ENCODE results near the gene TRIP12. TPM values are rescaled to one million over a fixed set of nuclear protein-coding genes. Genes with fewer than 3 reads are reported as not detected.
A peak's percentile ranks its signal among the peaks of the same experiment; 100 is the strongest.
"Not testable (repeated sequence)": the region's sequence is repeated elsewhere in the genome, so short reads cannot be mapped to it uniquely, and the experiment has no call there.

Gene TRIP12
- total and polyA plus RNA-seq, 5 experiments from 2014 or later: 32.2 to 221 (median 45.2) TPM

GRCh38 chr2:229942671-229943070 is 20.9 kb upstream of the TRIP12 start:
- Mint-ChIP-seq H3K27ac (peak overlapping the region in 3 of 10 donors; percentile 1 to 58 (median 38)), H3K9me3 (peaks cover 0 to 2% (median 0%) of the 10 kb centered on the region in 9 donors), H3K4me3 (no peak overlapping the region), H3K27me3 (no peaks in the 10 kb centered on the region), H3K36me3 (peaks cover 0 to 2% (median 1%) of the 10 kb centered on the region in 3 donors), H3K4me1 (peaks cover 0 to 9% (median 4%) of the 10 kb centered on the region in 4 donors)
- POLR2A ChIA-PET: interaction anchor here (0.7 kb wide), 1 partner anchor 31 kb away, joined by 4 read pairs; no protein-coding TSS in a partner anchor
- DNase-seq (no peak), ATAC-seq (no peak)

GRCh38 chr2:229937537-229937936 is 15.7 kb upstream of the TRIP12 start:
- Mint-ChIP-seq H3K9me3 (peaks cover 0 to 2% (median 0%) of the 10 kb centered on the region in 9 donors), H3K36me3 (peaks cover 0 to 11% (median 7%) of the 10 kb centered on the region in 3 donors)
- POLR2A ChIA-PET: no interaction called here

GRCh38 chr2:229931241-229931640 is 9.4 kb upstream of the TRIP12 start:
- Mint-ChIP-seq H3K27ac (no peak overlapping the region), H3K27me3 (no peaks in the 10 kb centered on the region), H3K36me3 (peaks cover 0 to 10% (median 7%) of the 10 kb centered on the region in 3 donors), H3K9me3 (no peaks in the 10 kb centered on the region), H3K4me1 (peaks cover 6 to 13% (median 9%) of the 10 kb centered on the region in 4 donors), H3K4me3 (no peak overlapping the region)
- DNase-seq (no peak), ATAC-seq (no peak)
- POLR2A ChIA-PET: interaction anchor here (1.4 kb wide), 1 partner anchor 9 kb away, joined by 7 read pairs; the partner anchor contains the start of genes FBXO36 and TRIP12

More at GRCh38 chr2:229937537-229937936, 15.7 kb upstream of the TRIP12 start:
- no peaks in the 10 kb centered on the region for H3K27me3 Mint-ChIP-seq
- ATAC-seq (no peak), DNase-seq (no peak)
- no peak overlapping the region for H3K27ac Mint-ChIP-seq
- H3K4me1 Mint-ChIP-seq: peaks cover 0 to 4% (median 0%) of the 10 kb centered on the region in 4 donors
- no peak overlapping the region for H3K4me3 Mint-ChIP-seq

- H3K4me3 Mint-ChIP-seq: no peak overlapping the region
- ATAC-seq (no peak), DNase-seq (no peak)
- H3K27me3 Mint-ChIP-seq: no peaks in the 10 kb centered on the region
- H3K36me3 Mint-ChIP-seq: peaks cover 0 to 8% (median 7%) of the 10 kb centered on the region in 3 donors
- POLR2A ChIA-PET: interaction anchor here (1.4 kb wide), 1 partner anchor 9 kb away, joined by 7 read pairs; the partner anchor contains the start of genes FBXO36 and TRIP12
- H3K4me1 Mint-ChIP-seq: peaks cover 6 to 13% (median 10%) of the 10 kb centered on the region in 4 donors
- H3K9me3 Mint-ChIP-seq: no peaks in the 10 kb centered on the region
- H3K27ac Mint-ChIP-seq: peak overlapping the region in 1 of 10 donors; percentile 43
Observed at GRCh38 chr2:229930656-229931055, 8.8 kb upstream of the TRIP12 start.

- POLR2A ChIA-PET: no interaction called here
- Mint-ChIP-seq H3K27ac (peak overlapping the region in 3 of 10 donors; percentile 26 to 64 (median 34)), H3K4me3 (no peak overlapping the region), H3K9me3 (no peaks in the 10 kb centered on the region), H3K4me1 (peaks cover 6 to 21% (median 15%) of the 10 kb centered on the region in 4 donors), H3K36me3 (peaks cover 0 to 3% (median 1%) of the 10 kb centered on the region in 3 donors), H3K27me3 (no peaks in the 10 kb centered on the region)
- DNase-seq (peak in 1 of 10 donors; percentile 8), ATAC-seq (peak; percentile 52 to 62)
Observed at GRCh38 chr2:229927817-229928321, 6.1 kb upstream of the TRIP12 start.

GRCh38 chr2:229925201-229925600 is 3.4 kb upstream of the TRIP12 start:
- Mint-ChIP-seq H3K4me1 (peaks cover 19 to 32% (median 23%) of the 10 kb centered on the region in 4 donors), H3K9me3 (peaks cover 0 to 4% (median 0%) of the 10 kb centered on the region in 9 donors), H3K27me3 (peaks cover 0 to 5% (median 0%) of the 10 kb centered on the region in 5 donors), H3K36me3 (peaks cover 0 to 3% (median 0%) of the 10 kb centered on the region in 3 donors), H3K27ac (peak overlapping the region in 3 of 10 donors; percentile 53 to 80 (median 72)), H3K4me3 (peak overlapping the region in 2 of 10 donors; percentile 39 to 42)
- POLR2A ChIA-PET: interaction anchor here (0.7 kb wide), 2 partner anchors 38 to 1257 kb away, joined by 3 to 6 read pairs; no protein-coding TSS in a partner anchor
- DNase-seq: no peak
- no peak for ATAC-seq

- POLR2A ChIA-PET: not testable (repeated sequence)
Observed at GRCh38 chr2:229924541-229924940, 2.7 kb upstream of the TRIP12 start.

GRCh38 chr2:229922449-229923386 is 909 bp upstream of the TRIP12 start, which contains the start of gene FBXO36:
TSS of gene FBXO36 (plus strand) at chr2:229922503. CDS start at chr2:229922514, 11 bp downstream.
- POLR2A ChIA-PET: interaction anchor here (0.6 to 3.5 kb wide), 10 partner anchors 9 to 1542 kb away, joined by 3 to 19 read pairs (median 4); partner anchors contain the start of gene NCL
- Mint-ChIP-seq H3K4me1 (peaks cover 32 to 53% (median 40%) of the 10 kb centered on the region in 4 donors), H3K9me3 (peaks cover 0 to 4% (median 0%) of the 10 kb centered on the region in 9 donors), H3K36me3 (peaks cover 0 to 12% (median 2%) of the 10 kb centered on the region in 3 donors), H3K4me3 (peak within 1 kb of the TSS; percentile 90 to 100 (median 98)), H3K27ac (peak within 1 kb of the TSS; percentile 96 to 99 (median 99)), H3K27me3 (peaks cover 0 to 5% (median 0%) of the 10 kb centered on the region in 5 donors)
- peak in 6 of 10 donors; percentile 75 to 93 (median 84) for DNase-seq
- peak; percentile 63 for ATAC-seq

More at GRCh38 chr2:229924541-229924940, 2.7 kb upstream of the TRIP12 start:
- H3K36me3 Mint-ChIP-seq, ATAC-seq, H3K9me3 Mint-ChIP-seq, DNase-seq, H3K27me3 Mint-ChIP-seq: not testable (repeated sequence)
- peaks cover 26 to 39% (median 30%) of the 10 kb centered on the region in 4 donors for H3K4me1 Mint-ChIP-seq
- H3K4me3 Mint-ChIP-seq: peak overlapping the region in 5 of 10 donors; percentile 19 to 42 (median 26)
- peak overlapping the region in 1 of 10 donors; percentile 43 for H3K27ac Mint-ChIP-seq

- DNase-seq (peak; percentile 44 to 80 (median 66)), ATAC-seq (peak; percentile 16 to 34)
- Mint-ChIP-seq H3K27ac (peak overlapping the region; percentile 92 to 99 (median 98)), H3K4me3 (peak overlapping the region; percentile 90 to 100 (median 98)), H3K9me3 (peaks cover 0 to 4% (median 0%) of the 10 kb centered on the region in 9 donors), H3K36me3 (peaks cover 0 to 24% (median 6%) of the 10 kb centered on the region in 3 donors), H3K4me1 (peaks cover 32 to 58% (median 41%) of the 10 kb centered on the region in 4 donors), H3K27me3 (peaks cover 0 to 5% (median 0%) of the 10 kb centered on the region in 5 donors)
- POLR2A ChIA-PET: interaction anchor here (0.6 to 3.5 kb wide), 19 partner anchors 8 to 1786 kb away, joined by 3 to 19 read pairs (median 4); no protein-coding TSS in a partner anchor
Observed at GRCh38 chr2:229921101-229921891, 513 bp downstream of the TRIP12 start.

GRCh38 chr2:229920011-229920641 is 1.7 kb downstream of the TRIP12 start:
- DNase-seq (peak; percentile 15 to 68 (median 48)), ATAC-seq (peak; percentile 18 to 38)
- peaks cover 0 to 5% (median 0%) of the 10 kb centered on the region in 5 donors for H3K27me3 Mint-ChIP-seq
- peaks cover 32 to 64% (median 45%) of the 10 kb centered on the region in 4 donors for H3K4me1 Mint-ChIP-seq
- peaks cover 0 to 28% (median 6%) of the 10 kb centered on the region in 3 donors for H3K36me3 Mint-ChIP-seq
- peak overlapping the region; percentile 92 to 99 (median 94) for H3K27ac Mint-ChIP-seq
- peak overlapping the region; percentile 85 to 100 (median 94) for H3K4me3 Mint-ChIP-seq
- H3K9me3 Mint-ChIP-seq: peaks cover 0 to 4% (median 0%) of the 10 kb centered on the region in 9 donors
- POLR2A ChIA-PET: interaction anchor here (0.7 to 3.5 kb wide), 6 partner anchors 9 to 119 kb away, joined by 3 to 19 read pairs (median 4); no protein-coding TSS in a partner anchor

Measured in naive thymus-derived CD8-positive, alpha-beta T cell (primary cell).